ENCODE measurements around the gene TRPM7.
A peak's percentile ranks its signal among the peaks of the same experiment; 100 is the strongest.
"Not testable (repeated sequence)": the region's sequence is repeated elsewhere in the genome, so short reads cannot be mapped to it uniquely, and the experiment has no call there.

TRPM7 gene

DNA sequence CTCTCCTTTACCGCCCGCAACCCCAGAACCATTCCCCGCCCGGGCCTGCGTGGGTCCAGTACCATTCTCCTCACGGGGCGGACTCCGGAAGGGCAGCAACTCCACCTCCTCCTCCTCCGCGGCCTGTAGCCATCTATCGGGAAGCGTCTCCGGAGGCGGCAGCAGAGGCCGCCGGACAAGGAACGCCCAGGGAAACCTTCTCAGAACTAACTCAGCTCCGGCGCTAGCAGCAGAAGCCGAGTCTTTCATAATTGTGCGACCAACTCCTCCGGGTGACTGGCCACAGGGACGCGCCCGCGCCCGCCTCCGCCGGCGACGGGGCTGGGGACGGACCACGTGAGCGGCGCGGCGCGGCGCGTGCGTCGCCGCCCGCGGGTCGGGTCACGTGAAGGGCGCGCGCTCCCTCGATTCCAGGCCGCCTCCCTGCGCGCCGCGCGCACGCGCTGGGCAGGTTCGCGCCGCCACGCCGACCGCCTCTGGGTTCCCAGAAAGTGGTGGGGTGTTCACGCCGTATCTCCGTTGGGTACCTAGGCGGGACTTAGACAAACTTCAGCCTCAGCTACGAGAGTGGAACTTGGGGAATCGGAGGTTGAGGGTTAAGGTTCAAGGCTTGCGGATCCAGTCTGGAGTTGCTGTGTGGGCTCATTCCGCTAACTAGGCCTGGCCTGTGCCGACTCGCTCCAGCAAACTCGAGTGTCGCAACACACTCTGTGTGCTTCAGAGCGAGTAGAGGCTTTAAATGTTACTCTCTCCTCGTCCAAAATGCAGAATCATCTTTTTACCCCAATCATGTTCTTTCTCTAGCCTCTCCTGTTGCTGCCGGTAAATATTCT is at the start of gene TRPM7:
Gene TRPM7 (minus strand): TSS at position 329 of the 833 bp plus-strand sequence. CDS start 264 bp downstream, at position 65.
- peak; percentile 91 for DNase-seq

DNA sequence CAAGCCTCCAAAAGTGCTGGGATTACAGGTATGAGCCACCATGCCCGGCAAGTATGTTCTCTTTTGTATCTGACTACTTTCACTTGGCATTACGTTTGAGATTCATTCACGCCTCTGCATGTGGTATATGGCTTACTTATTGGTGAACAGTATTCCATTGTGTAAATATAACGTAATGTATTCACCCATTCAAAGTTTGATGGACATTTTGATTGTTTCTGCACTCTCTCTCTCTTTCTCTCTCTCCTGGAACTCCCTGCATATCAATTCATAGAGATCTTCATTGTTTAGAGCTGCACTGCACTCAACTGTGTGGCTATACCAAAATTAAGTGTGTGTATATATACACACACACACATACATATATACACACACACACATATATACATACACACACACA is 48.6 kb upstream of the TRPM7 start:
- DNase-seq = no peak

DNA sequence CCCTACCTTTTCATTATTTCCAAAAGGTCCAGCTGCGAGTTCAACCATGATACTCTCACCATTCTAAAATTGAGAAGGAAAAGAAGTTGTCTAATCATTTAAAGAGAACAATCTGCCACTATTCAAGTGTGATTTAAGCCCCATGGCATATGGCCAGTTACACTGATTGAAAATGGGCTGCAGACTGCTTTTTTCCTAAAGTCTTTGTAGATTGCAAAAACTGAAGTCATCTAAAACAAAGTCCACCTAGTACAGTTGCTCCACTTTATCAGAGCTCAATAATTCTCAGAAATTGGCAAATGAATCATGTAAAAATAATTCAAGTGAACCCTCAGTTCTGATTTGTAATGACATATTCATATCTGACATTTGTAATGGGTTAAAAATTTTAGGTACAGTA is 39.7 kb upstream of the TRPM7 start:
- DNase-seq = no peak

GRCh38 chr15:50718700-50719125 is 32.1 kb upstream of the TRPM7 start:
- no peak for DNase-seq

GRCh38 chr15:50712018-50712417 is 25.4 kb upstream of the TRPM7 start:
- no peak for DNase-seq

DNA sequence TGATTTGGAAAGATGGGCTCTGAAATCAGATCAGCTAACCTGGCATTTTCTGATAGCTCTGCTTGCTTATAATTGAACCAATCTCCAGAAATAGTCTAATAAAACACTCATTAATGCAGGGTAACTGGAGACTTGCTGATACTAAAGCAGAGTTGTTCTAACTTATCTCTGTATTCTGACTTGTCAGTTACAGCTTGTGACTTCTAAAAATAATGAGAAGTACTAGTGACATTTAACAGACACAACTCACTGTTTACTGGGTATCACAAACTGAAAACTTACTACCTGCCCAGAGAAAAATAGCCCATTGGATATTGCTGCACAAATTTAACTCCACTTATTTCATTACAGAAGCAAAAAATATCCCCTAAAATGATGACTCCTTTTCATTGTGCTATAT is 24.0 kb upstream of the TRPM7 start:
- DNase-seq = no peak

- DNase-seq = no peak
These were observed 21.4 kb upstream of the TRPM7 start for GRCh38 chr15:50707878-50708427.

GRCh38 chr15:50702762-50703334 is 16.3 kb upstream of the TRPM7 start:
- DNase-seq = no peak

- no peak for DNase-seq
These were observed 11.5 kb upstream of the TRPM7 start for GRCh38 chr15:50698101-50698500.

DNA sequence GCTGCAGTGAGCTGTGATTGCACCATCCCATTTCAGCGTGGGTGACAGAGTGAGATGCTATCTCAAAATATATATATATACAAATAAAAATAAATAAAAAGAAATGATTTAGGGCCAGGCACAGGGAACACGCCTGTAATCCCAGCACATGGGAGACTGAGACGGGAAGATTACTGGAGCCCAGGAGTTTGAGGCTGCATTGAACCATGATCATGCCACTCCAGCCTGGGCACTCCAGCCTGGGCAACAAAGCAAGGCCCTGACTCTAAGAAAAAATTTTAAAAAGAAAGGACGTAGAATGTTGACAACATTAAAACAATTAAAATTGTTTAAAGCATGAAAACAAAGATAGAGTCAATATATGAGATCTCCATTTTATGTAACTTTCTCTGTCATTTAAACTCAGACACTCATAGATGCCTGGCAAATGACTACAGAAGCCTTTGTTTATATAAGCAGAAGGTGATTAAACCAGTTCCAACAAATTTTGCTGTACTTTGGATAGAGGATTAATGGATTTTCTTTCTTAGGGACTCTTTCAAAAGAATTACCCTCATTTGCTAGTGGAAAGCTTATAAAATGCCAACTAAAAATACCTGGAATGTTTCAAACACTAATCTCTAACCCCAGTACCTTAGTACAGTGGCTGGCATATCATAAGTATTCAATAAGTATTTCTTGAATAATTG is 10.7 kb upstream of the TRPM7 start:
- DNase-seq = no peak

- DNase-seq = not testable (repeated sequence)
These were observed 8.1 kb upstream of the TRPM7 start for GRCh38 chr15:50694634-50695165.

- DNase-seq = no peak
These were observed 805 bp upstream of the TRPM7 start for GRCh38 chr15:50687302-50687902.

DNA sequence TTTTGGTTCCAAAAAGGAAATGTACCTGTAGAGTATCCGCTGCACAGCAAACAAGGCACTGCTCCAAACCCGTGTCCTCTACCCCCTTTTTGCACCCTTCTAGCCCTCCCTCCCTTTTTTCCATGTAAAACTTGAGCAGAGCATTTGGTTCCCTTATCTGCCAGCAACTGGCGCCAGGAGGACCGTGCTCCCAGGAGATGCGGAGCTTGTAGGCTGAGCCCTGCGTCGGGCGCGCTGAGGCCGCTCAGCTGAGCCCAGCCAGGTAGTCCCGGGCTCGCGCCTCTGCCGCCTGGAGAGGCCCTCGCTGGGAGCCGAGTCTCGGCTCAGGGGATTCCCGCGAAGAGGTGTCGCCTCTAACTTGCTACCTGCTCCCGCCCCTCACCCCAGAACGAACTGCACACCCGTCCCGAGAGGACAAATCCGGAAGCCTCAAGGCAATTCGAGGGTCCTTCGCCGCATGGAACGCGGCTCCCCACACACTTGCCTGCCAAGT is 575 bp downstream of the TRPM7 start:
- DNase-seq = peak; percentile 33

DNA sequence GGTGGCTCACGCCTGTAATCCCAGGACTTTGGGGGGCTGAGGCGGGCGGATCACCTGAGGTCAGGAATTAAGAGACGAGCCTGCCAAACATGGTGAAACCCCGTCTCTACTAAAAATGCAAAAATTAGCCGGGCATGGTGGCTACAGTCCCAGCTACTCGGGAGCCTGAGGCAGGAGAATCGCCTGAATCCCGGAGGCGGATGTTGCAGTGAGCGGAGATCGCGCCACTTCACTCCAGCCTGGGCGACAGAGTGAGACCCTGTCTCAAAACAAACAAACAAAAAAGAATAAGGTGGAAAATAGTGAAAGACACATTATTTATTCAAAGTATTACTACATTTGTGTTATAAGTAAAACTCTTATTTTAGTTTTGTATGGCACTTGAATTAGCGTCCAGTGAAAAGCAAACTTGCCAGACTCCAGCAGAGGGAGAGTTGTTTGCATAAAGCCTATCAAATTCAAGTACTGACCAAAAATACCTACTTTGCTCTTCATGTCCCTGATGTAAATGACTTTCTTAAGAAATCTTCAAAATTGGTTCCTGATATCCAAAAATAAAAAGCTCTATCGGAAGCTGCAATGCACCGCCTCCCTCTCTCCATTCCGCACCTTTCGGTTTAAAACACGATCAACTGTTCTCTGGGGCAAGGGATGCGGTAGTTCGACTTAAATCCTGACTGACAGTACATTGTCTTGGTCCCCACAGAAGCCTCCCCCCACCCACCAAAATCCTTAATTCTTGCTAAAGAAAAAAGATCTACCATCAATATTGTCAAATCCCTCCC is 1.2 kb downstream of the TRPM7 start:
- DNase-seq = no peak

DNA sequence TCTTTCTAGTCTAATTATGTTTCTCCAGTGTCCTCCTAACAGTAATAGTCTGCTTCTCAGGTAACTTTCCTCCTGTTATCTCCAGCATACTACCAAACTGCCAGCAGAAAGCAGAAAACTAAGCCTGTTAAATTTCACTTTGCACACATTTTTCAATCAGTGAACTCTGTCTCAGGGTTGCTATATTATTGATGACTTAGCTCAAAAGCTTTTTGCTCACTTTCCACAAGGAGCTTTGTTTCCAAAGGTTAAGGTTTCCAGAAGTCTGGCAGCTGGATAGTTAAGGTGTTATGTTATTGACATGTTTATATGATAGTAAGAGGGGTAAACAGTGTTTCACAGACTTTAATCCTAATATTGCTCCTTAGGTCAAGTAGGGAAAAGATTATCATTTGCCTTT is 5.1 kb downstream of the TRPM7 start:
- no peak for DNase-seq

DNA sequence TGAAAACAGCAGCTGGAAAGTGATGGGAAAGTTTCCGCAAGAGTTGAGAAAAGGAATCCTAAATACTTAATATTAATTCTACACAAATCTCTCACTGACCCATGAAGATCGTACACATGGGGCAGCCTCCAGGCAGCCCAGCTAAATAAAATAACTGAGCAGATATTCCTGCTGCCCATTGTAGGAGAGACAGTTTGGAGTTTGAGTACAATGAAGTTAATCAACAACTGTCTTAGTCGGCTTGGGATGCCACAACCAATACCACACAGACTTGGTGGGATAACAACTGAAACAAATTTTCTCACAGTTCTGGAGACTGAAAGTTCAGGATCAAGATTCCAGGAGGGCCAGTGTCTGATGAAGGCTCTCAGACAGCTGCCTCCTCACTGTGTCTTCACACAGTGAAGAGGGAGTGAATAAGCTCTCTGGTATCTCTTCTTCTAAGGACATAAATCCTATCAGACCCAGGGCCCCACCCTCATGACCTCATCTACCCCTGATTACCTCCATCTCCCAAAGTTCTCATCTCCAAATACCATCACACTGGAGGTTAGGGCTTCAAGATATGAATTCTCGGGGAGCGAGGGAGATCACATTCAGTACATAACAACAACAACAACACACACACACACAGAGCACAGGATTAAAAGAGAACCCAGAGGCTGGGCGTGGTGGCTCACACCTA is 9.7 kb downstream of the TRPM7 start:
- DNase-seq = no peak

DNA sequence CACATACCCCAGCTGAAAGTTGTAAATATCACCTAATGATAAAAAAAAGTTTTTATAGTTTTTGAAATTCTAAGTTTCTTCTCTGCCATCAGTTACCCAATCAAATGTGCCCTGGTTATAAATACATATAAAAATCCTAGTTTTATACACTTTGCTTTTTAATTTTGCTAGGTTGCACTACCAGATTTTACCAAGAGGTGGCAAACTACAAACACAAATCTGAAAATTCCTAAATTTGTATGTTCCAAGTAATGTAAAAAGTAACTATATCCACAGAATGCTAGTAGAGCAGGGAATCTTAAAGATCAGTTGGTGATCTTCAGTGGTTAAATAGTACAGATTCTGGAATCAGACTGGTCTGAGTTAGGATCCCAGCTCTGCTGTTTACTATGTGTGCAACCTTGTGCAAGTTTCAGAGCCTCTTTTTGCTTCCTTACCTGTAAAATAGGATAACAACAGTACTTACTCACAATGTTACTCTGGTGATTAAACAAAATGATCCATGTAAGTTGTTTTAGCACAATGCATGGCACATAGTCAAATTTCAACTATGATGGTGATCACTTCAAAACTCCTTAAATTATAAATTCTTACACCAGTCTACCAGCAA is 11.0 kb downstream of the TRPM7 start:
- DNase-seq = peak; percentile 4

GRCh38 chr15:50670115-50670514 is 16.5 kb downstream of the TRPM7 start:
- DNase-seq = no peak

- no peak for DNase-seq
These were observed 17.0 kb downstream of the TRPM7 start for GRCh38 chr15:50669611-50670010.

DNA sequence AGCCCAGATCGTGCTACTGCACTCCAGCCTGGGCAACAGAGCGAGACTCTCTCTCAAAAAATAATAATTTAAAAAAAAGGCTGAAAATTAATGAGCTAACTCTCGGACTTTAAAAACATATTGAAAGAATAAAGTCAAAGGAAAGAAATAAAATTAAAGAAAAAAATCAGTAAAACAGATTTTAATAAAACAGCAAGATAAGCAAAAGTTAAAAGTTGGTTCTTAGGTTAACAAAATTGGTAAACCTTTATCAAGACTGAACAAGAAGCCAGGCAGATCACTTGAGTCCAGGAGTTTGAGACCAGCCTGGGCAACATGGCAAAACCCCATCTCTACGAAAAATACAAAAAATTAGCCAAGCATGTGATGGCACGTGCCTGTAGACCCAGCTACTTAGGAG is 20.7 kb downstream of the TRPM7 start:
- no peak for DNase-seq

DNA sequence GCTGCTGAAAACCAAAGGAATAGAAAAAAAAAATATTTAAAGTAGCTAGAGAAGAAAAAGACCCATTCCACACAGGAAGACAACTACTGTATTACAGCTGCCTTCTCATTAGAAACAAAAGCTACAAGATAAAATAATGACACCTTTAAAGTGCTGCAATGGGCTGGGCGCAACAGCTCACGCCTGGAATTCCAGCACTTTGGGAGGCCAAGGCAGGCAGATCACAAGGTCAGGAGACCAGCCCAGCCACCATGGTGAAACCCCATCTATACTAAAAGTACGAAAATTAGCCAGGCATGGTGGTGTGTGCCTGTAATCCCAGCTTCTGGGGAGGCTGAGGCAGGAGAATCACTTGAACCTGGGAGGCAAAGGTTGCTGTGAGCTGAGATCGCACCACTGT is 31.0 kb downstream of the TRPM7 start:
- no peak for DNase-seq

Data from GDM1 (cell line).